Stimulated activated naive CD8-positive, alpha-beta T cell treated with anti-CD3 and anti-CD28 coated beads, Interleukin-15, Interleukin-2, amounts not matched to agents 100 U/mL and 50 U/mL, for 24 hours (primary cell): ENCODE results near the gene MAP1LC3C.
A peak's percentile ranks its signal among the peaks of the same experiment; 100 is the strongest.
"Not testable (repeated sequence)": the region's sequence is repeated elsewhere in the genome, so short reads cannot be mapped to it uniquely, and the experiment has no call there.

Experiments used
- ATAC-seq: fragments of 150-1000 bp; cut with Tn5 transposase; one replicate; pipeline ENCODE4 v1.10.0; 2021
- DNase-seq: peaks from one replicate; pipeline ENCODE4 v3.0.0; 2021

The MAP1LC3C gene

GRCh38 chr1:241990040-241990439, 8.9 kb downstream of the MAP1LC3C start:
- ATAC-seq (no peak), DNase-seq (no peak)

- not testable (repeated sequence) for ATAC-seq, DNase-seq
These were observed 10.4 kb downstream of the MAP1LC3C start for GRCh38 chr1:241988389-241988930.

GRCh38 chr1:241985787-241986186, 13.1 kb downstream of the MAP1LC3C start:
- peak; percentile 7 for DNase-seq

GRCh38 chr1:241979926-241980325, 19.0 kb downstream of the MAP1LC3C start:
- ATAC-seq (no peak), DNase-seq (no peak)

More at GRCh38 chr1:241985787-241986186, 13.1 kb downstream of the MAP1LC3C start:
- ATAC-seq: no peak

GRCh38 chr1:241979071-241979470, 19.8 kb downstream of the MAP1LC3C start:
- DNase-seq: no peak
- no peak for ATAC-seq

GRCh38 chr1:241976229-241976628, 22.7 kb downstream of the MAP1LC3C start:
- no peak for ATAC-seq
- DNase-seq: no peak

- no peak for ATAC-seq
- no peak for DNase-seq
These were observed 26.1 kb downstream of the MAP1LC3C start for GRCh38 chr1:241972703-241973369.

- ATAC-seq (no peak), DNase-seq (no peak)
These were observed 30.3 kb downstream of the MAP1LC3C start for GRCh38 chr1:241968611-241969010.

- no peak for ATAC-seq
- no peak for DNase-seq
These were observed 34.2 kb downstream of the MAP1LC3C start for GRCh38 chr1:241964550-241965282.

GRCh38 chr1:241963722-241964121, 35.2 kb downstream of the MAP1LC3C start:
- ATAC-seq: no peak

GRCh38 chr1:241962153-241962552, 36.7 kb downstream of the MAP1LC3C start:
- ATAC-seq (no peak), DNase-seq (no peak)

More at GRCh38 chr1:241963722-241964121, 35.2 kb downstream of the MAP1LC3C start:
- no peak for DNase-seq

- ATAC-seq (no peak), DNase-seq (no peak)
These were observed 41.0 kb downstream of the MAP1LC3C start, which contains the start of gene BECN2 for GRCh38 chr1:241957692-241958494. BECN2 (plus strand) TSS chr1:241957767; CDS start chr1:241957767, 0 bp downstream.

GRCh38 chr1:241950390-241950789, 48.5 kb downstream of the MAP1LC3C start:
- ATAC-seq: no peak
- no peak for DNase-seq

GRCh38 chr1:241947354-241947753, 51.5 kb downstream of the MAP1LC3C start:
- DNase-seq (no peak), ATAC-seq (no peak)
